Uterus (tissue), 4 donors: ENCODE measurements around the gene CDK5RAP3. TPM values are rescaled to one million over a fixed set of nuclear protein-coding genes. Genes with fewer than 3 reads are reported as not detected.

ENCODE experiments used
- DNase-seq, 2 donors: peaks; one replicate each; pipeline ENCODE4 v3.0.0-alpha.2; 2019 to 2020
- H3K27ac ChIP-seq, 2 donors: fragments of 200-600 bp; sonication (generic); 1 replicate in 1 of 2; 2 replicates in 1 of 2; pipeline ENCODE4 v1.5.1; 2016 to 2018
- H3K27me3 ChIP-seq, 2 donors: fragments of 200-600 bp; sonication (generic); one replicate each; pipeline ENCODE4 v1.5.1; 2018 to 2019; ENCODE audit warnings: control low read depth in 1 of 2
- H3K36me3 ChIP-seq, 2 donors: fragments of 200-600 bp; sonication (generic); one replicate each; pipeline ENCODE4 v1.5.1; 2019; ENCODE audit warnings: control low read depth in 1 of 2
- H3K4me1 ChIP-seq, 2 donors: fragments of 200-600 bp; sonication (generic); one replicate each; pipeline ENCODE4 v1.5.1; 2018 to 2019; ENCODE audit warnings: control low read depth in 1 of 2
- H3K4me3 ChIP-seq, 2 donors: fragments of 200-600 bp; sonication (generic); 1 replicate in 1 of 2; 2 replicates in 1 of 2; pipeline ENCODE4 v1.5.1; 2018 to 2019; ENCODE audit warnings: mild to moderate bottlenecking in 1 of 2
- H3K9me3 ChIP-seq, 2 donors: fragments of 200-600 bp; sonication (generic); one replicate each; pipeline ENCODE4 v1.5.1; 2019; ENCODE audit warnings: control low read depth in 1 of 2
- POLR2A ChIP-seq, 2 donors: fragments of 450-650 bp; IDR thresholded peaks; one replicate each; pipeline ENCODE4 v1.6.1; 2016; ENCODE audit warnings: antibody characterized with exemption in 2 of 2, mild to moderate bottlenecking in 1 of 2, moderate library complexity in 1 of 2
- intact Hi-C: fragments of 100-400 bp; cut with DNase I; formaldehyde crosslinking; loops from one replicate; pipeline ENCODE4 v1.15.1; 2023; ENCODE audit warnings: low total_unique reads
- total RNA-seq, 4 donors: library from RNA; depleted of rRNA in 3 of 4; stranded (reverse); fragments of >200 nt in 3 of 4; gene quantifications; one replicate each; pipeline versions ENCODE4 v1.1.0 to v1.2.4, GENCODE V29; 2014 to 2023
- TF ChIP-seq, protein P1 (sequence below), 4 experiments: fragments of 200-600 bp in 2 of 4; fragments of 450-650 bp in 2 of 4; sonication (generic) in 2 of 4; IDR thresholded peaks; one replicate each; pipeline ENCODE4 v1.5.1; 2016 to 2019; ENCODE audit warnings: antibody characterized with exemption in 4 of 4, mild to moderate bottlenecking in 2 of 4, moderate library complexity in 1 of 4
- donor health status: DM: yes; HTN: yes; CAD: no.

CDK5RAP3 gene
- total RNA-seq, 4 donors from 2014 or later = 118 to 180 (median 146) TPM

DNA sequence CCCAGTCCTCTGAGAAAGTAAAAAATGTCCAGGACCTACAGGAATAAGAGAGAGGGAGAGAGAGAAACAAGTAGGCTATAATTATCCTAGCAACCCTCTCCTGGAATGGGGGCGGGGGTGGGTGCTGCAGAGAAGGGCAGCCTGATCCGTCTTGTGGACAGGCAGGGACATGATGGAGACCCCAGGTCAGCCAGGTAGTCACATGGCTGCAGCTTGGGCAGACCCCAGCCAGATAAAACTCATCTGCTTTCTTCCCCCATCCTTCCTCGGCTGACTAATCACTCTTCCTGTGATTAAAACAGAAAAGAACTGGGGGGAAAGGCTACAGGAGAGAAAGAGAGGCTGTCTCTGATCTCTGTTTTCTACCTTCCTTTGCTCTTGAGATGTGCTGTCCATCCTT is 34.1 kb downstream of the CDK5RAP3 start:
- H3K9me3 ChIP-seq = no peaks in the 10 kb centered on the region
- no peaks in the 10 kb centered on the region for H3K36me3 ChIP-seq
- H3K27ac ChIP-seq = no peak overlapping the region
- H3K4me3 ChIP-seq = no peak overlapping the region
- intact Hi-C loops = no loop called here
- H3K27me3 ChIP-seq = peaks cover 0 to 3% of the 10 kb centered on the region in 2 donors
- TF ChIP-seq, protein P1, sequence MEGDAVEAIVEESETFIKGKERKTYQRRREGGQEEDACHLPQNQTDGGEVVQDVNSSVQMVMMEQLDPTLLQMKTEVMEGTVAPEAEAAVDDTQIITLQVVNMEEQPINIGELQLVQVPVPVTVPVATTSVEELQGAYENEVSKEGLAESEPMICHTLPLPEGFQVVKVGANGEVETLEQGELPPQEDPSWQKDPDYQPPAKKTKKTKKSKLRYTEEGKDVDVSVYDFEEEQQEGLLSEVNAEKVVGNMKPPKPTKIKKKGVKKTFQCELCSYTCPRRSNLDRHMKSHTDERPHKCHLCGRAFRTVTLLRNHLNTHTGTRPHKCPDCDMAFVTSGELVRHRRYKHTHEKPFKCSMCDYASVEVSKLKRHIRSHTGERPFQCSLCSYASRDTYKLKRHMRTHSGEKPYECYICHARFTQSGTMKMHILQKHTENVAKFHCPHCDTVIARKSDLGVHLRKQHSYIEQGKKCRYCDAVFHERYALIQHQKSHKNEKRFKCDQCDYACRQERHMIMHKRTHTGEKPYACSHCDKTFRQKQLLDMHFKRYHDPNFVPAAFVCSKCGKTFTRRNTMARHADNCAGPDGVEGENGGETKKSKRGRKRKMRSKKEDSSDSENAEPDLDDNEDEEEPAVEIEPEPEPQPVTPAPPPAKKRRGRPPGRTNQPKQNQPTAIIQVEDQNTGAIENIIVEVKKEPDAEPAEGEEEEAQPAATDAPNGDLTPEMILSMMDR (IDR thresholded peaks at IDR 0.05) = no peak
- no peak for TF ChIP-seq POLR2A (IDR thresholded peaks at IDR 0.05)
- H3K4me1 ChIP-seq = no peaks in the 10 kb centered on the region
- DNase-seq = no peak

DNA sequence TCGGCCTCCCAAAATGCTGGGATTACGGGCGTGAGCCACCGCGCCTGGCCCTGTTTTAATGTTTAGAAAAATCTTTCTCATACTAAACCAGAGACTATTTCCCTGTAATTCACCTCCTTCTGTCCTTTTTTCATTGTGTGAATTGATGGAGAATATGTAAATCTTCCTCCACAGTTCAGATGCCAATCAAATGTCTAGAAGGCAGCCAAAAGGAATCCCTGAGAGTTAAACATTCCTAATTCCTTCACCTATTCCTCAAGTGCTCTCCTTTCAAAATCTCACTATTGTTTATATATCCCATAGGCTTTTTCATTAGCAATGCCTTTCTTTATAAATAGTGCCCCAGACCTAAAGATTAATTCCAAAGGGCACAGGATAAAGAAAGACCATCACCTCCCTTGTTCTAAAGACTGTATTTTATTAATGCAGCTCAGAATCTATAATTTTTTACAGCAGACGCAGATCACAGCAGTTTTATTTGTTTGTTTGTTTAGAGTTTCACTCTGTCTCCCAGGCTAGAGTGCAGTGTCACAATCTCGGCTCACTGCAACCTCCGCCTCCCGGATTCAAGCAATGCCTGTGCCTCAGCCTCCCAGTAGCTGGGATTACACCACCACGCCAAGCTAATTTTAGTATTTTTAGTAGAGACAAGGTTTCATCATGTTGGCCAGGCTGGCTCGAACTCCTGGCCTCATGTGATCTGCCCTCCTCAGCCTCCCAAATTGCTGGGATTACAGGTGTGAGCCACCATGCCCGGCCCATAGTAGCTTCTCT is 36.2 kb downstream of the CDK5RAP3 start:
- TF ChIP-seq POLR2A (IDR thresholded peaks at IDR 0.05) = no peak
- TF ChIP-seq, protein P1 (IDR thresholded peaks at IDR 0.05) = no peak
- no peak for DNase-seq
- Histone ChIP-seq H3K4me1 (peaks cover 0 to 3% of the 10 kb centered on the region in 2 donors), H3K27ac (no peak overlapping the region), H3K36me3 (no peaks in the 10 kb centered on the region), H3K9me3 (no peaks in the 10 kb centered on the region), H3K4me3 (no peak overlapping the region), H3K27me3 (peaks cover 6 to 11% of the 10 kb centered on the region in 2 donors)
- intact Hi-C loops = no loop called here

DNA sequence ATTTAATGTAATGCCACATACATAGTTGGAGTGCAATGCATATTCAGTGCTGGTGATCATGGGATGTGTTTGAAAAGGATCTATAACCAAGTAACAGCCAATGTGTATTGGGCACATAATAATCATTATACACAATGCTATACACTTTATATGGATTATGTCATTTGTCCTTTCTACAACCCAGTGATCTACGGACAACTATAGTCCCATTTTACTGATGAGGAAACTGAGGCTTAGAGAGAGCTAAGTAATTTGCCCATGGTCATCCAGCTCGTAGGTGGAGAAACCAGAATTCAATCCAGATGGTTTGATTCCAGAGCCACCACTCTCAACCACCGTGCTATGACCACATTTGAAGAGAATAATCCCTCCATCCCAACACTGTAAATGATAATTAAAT is 39.3 kb downstream of the CDK5RAP3 start:
- intact Hi-C loops = no loop called here

DNA sequence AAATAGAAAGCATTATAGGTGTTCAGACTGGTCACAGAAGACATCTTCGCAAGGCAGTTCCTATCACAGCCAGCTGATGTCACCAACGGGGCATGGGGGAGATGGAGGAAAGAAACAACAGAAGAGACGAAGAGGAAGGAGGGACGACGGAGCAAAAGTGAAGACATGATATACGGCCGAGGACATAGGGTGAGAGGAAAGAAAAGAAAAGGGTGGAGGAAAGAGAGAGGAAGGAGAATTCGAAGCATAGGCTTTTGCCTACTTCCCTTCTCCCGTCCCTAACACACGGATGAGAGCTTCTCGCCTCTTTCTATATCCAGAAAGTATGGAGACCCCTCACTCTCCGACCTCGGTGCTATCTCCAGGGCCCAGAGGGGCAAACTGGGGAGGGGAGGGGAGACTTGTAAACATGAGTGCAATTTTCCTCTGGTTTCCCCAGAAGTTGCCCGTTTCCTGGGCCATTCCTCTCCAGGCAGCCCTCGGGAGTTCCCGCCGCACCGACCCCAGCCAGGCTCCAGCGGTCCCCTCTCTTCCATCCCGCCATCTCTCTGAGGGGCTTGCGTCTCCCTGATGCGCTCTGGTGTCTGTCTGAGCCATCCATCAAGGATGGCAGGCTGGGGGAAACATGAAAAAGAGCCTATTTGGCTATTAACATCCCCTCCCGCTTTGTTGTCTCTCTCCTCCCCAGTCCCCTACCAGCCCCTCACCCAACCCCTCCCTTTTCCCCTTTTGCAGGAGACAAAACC is 40.7 kb downstream of the CDK5RAP3 start:
- Histone ChIP-seq H3K9me3 (no peaks in the 10 kb centered on the region), H3K4me1 (peaks cover 0 to 6% of the 10 kb centered on the region in 2 donors), H3K27ac (no peak overlapping the region), H3K4me3 (no peak overlapping the region), H3K27me3 (peaks cover 6 to 11% of the 10 kb centered on the region in 2 donors), H3K36me3 (no peaks in the 10 kb centered on the region)
- TF ChIP-seq, protein P1 (IDR thresholded peaks at IDR 0.05) = no peak
- no peak for TF ChIP-seq POLR2A (IDR thresholded peaks at IDR 0.05)
- intact Hi-C loops = no loop called here
- DNase-seq = no peak

More for the DNA sequence above, 39.3 kb downstream of the CDK5RAP3 start:
- Histone ChIP-seq H3K9me3 (no peaks in the 10 kb centered on the region), H3K4me1 (peaks cover 0 to 6% of the 10 kb centered on the region in 2 donors), H3K27me3 (peaks cover 6 to 11% of the 10 kb centered on the region in 2 donors), H3K4me3 (no peak overlapping the region), H3K27ac (no peak overlapping the region), H3K36me3 (no peaks in the 10 kb centered on the region)
- TF ChIP-seq, protein P1 (IDR thresholded peaks at IDR 0.05) = no peak
- no peak for TF ChIP-seq POLR2A (IDR thresholded peaks at IDR 0.05)
- DNase-seq = no peak

DNA sequence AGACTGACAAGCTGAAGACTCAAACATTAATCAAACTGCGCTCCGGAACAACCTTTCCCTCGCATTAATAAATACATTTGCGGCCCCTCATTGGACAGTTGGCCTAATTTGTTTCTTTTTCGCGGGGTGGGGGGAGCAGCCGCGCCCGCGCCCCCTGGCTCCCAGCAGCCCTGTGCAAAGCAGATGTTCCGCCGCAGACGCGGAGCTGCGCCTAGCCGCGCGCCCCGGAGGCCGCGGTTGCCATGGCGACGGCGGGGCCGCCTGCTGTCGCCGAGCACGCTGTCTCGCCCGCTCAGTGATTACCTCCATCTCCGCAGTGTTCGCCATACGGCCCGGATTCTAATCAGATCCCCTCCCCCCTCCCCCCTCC is 41.2 kb downstream of the CDK5RAP3 start:
- Histone ChIP-seq H3K4me1 (peaks cover 0 to 6% of the 10 kb centered on the region in 2 donors), H3K27me3 (peaks cover 6 to 11% of the 10 kb centered on the region in 2 donors), H3K4me3 (peak overlapping the region in 1 of 2 donors; percentile 10), H3K27ac (no peak overlapping the region), H3K36me3 (no peaks in the 10 kb centered on the region), H3K9me3 (no peaks in the 10 kb centered on the region)
- intact Hi-C loops = no loop called here
- TF ChIP-seq POLR2A (IDR thresholded peaks at IDR 0.05) = no peak
- TF ChIP-seq, protein P1 (IDR thresholded peaks at IDR 0.05) = no peak
- no peak for DNase-seq
